A673 (cell line): ENCODE data around the gene UGP2. TPM values are rescaled to one million over a fixed set of nuclear protein-coding genes. Genes with fewer than 3 reads are reported as not detected.
A peak's percentile ranks its signal among the peaks of the same experiment; 100 is the strongest.

ENCODE experiments used
- BruUV-seq: library from RNA; stranded (reverse); fragments of 400-500 nt; replicated peaks from 2 replicates; lab custom pipeline; 2021; lab: Mats Ljungman, UMichigan
- CTCF ChIA-PET: fragments of 300-600 bp; sonication (Branson Sonifier 250); formaldehyde crosslinking; loops from one replicate; lab custom pipeline; 2022; ENCODE audit warnings: antibody characterized with exemption; lab: Charles Lee
- POLR2A ChIA-PET: fragments of 300-600 bp; sonication (Branson Sonifier 250); formaldehyde crosslinking; loops from one replicate; lab custom pipeline; 2022; ENCODE audit warnings: antibody characterized with exemption; ENCODE audit not compliant: low non-redundant PET; lab: Charles Lee
- DNase-seq: peaks from one replicate; pipeline ENCODE4 v3.0.0-alpha.2; 2015; ENCODE audit warnings: low spot score
- H3K27ac ChIP-seq: fragments of 200-600 bp; sonication (generic); 2 replicates; pipeline ENCODE4 v1.5.1; 2016; ENCODE audit warnings: mixed run types, low read depth, mild to moderate bottlenecking, mixed read lengths, antibody characterized with exemption, low read length; ENCODE audit not compliant: poor library complexity, severe bottlenecking
- H3K27me3 ChIP-seq: fragments of 200-600 bp; sonication (generic); replicated peaks from 2 replicates; pipeline ENCODE4 v1.6.1; 2017; ENCODE audit warnings: mixed run types, low read depth, mild to moderate bottlenecking, mixed read lengths, antibody characterized with exemption, low read length; ENCODE audit not compliant: insufficient read depth, poor library complexity
- H3K36me3 ChIP-seq: fragments of 200-600 bp; sonication (generic); 2 replicates; pipeline ENCODE4 v1.6.1; 2016; ENCODE audit warnings: mixed run types, mild to moderate bottlenecking, mixed read lengths, antibody characterized with exemption, low read length; ENCODE audit not compliant: insufficient read depth, poor library complexity, severe bottlenecking
- H3K4me1 ChIP-seq: fragments of 200-600 bp; sonication (generic); 2 replicates; pipeline ENCODE4 v1.6.1; 2017; ENCODE audit warnings: mixed run types, mild to moderate bottlenecking, mixed read lengths, antibody characterized with exemption, low read length; ENCODE audit not compliant: insufficient read depth, poor library complexity, severe bottlenecking
- H3K4me3 ChIP-seq: fragments of 200-600 bp; sonication (generic); 2 replicates; pipeline ENCODE4 v1.5.1; 2016; ENCODE audit warnings: low read depth, mixed run types, mild to moderate bottlenecking, mixed read lengths, low read length; ENCODE audit not compliant: poor library complexity, severe bottlenecking
- H3K9me3 ChIP-seq: fragments of 200-600 bp; sonication (generic); 2 replicates; pipeline ENCODE4 v1.6.1; 2016; ENCODE audit warnings: mixed run types, low read depth, mild to moderate bottlenecking, mixed read lengths, antibody characterized with exemption, low read length; ENCODE audit not compliant: poor library complexity, severe bottlenecking
- CTCF ChIP-seq: fragments of 300-800, 200-600 bp; sonication (generic); conservative IDR thresholded peaks from 2 replicates; pipeline ENCODE4 v1.5.1; 2017; ENCODE audit warnings: low read depth, mild to moderate bottlenecking, antibody characterized with exemption, low read length, moderate library complexity, mixed read lengths
- EZH2 ChIP-seq: fragments of 200-600 bp; sonication (generic); IDR thresholded peaks from 2 replicates; pipeline ENCODE4 v1.6.1; 2017; ENCODE audit warnings: borderline replicate concordance, low read depth, mild to moderate bottlenecking, mixed read lengths, antibody characterized with exemption, low read length; ENCODE audit not compliant: poor library complexity, severe bottlenecking
- intact Hi-C: fragments of 100-400 bp; cut with micrococcal nuclease; formaldehyde crosslinking; loops from one replicate; pipeline ENCODE4 v1.10.0; 2022; ENCODE audit not compliant: unreplicated experiment
- total RNA-seq: library from RNA; stranded (reverse); gene quantifications from 2 replicates; pipeline ENCODE4 v1.2.3, GENCODE V29; 2021

The UGP2 gene
- total RNA-seq, 1 experiment from 2014 or later = 60.3 TPM

- H3K9me3 ChIP-seq = no peaks in the 10 kb centered on the region
- peaks cover 21% of the 10 kb centered on the region for H3K4me1 ChIP-seq
- BruUV-seq = TSS peak; percentile 46
- TF ChIP-seq EZH2 (no peak), CTCF (no peak)
- no peaks in the 10 kb centered on the region for H3K36me3 ChIP-seq
- ChIA-PET CTCF (no interaction called here), POLR2A (no interaction called here)
- H3K4me3 ChIP-seq = peak overlapping the region; percentile 93
- H3K27ac ChIP-seq = peak overlapping the region; percentile 90
- intact Hi-C loops = loop anchor here (5.0 kb wide), 2 partner anchors 145 to 255 kb away; partner anchors contain the start of genes MDH1 and WDPCP
- peak; percentile 49 for DNase-seq
- H3K27me3 ChIP-seq = no peaks in the 10 kb centered on the region
Measured at GRCh38 chr2:63842149-63843061, 709 bp downstream of the UGP2 start.

GRCh38 chr2:63843093-63843492 is 1.4 kb downstream of the UGP2 start:
- DNase-seq = no peak
- Histone ChIP-seq H3K4me1 (peaks cover 21% of the 10 kb centered on the region), H3K36me3 (no peaks in the 10 kb centered on the region), H3K27ac (no peak overlapping the region), H3K27me3 (no peaks in the 10 kb centered on the region), H3K4me3 (peak overlapping the region; percentile 93), H3K9me3 (no peaks in the 10 kb centered on the region)
- CTCF ChIA-PET = no interaction called here
- POLR2A ChIA-PET = no interaction called here
- intact Hi-C loops = loop anchor here (5.0 kb wide), 2 partner anchors 146 to 256 kb away; partner anchors contain the start of genes MDH1 and WDPCP
- no TSS peak for BruUV-seq
- TF ChIP-seq EZH2 (no peak), CTCF (no peak)

GRCh38 chr2:63843791-63844190 is 2.1 kb downstream of the UGP2 start:
- POLR2A ChIA-PET = no interaction called here
- no TSS peak for BruUV-seq
- H3K4me3 ChIP-seq = no peak overlapping the region
- intact Hi-C loops = loop anchor here (5.0 kb wide), 2 partner anchors 146 to 256 kb away; partner anchors contain the start of genes MDH1 and WDPCP
- H3K36me3 ChIP-seq = no peaks in the 10 kb centered on the region
- H3K27ac ChIP-seq = no peak overlapping the region
- peaks cover 23% of the 10 kb centered on the region for H3K4me1 ChIP-seq
- no peak for DNase-seq
- TF ChIP-seq CTCF (no peak), EZH2 (no peak)
- CTCF ChIA-PET = no interaction called here
- H3K27me3 ChIP-seq = no peaks in the 10 kb centered on the region
- H3K9me3 ChIP-seq = no peaks in the 10 kb centered on the region
